H9 (cell line): ENCODE results near the gene MIEF1. TPM values are rescaled to one million over a fixed set of nuclear protein-coding genes. Genes with fewer than 3 reads are reported as not detected.

Experiments
- DNase-seq: peaks from one replicate; pipeline ENCODE4 v3.0.0-alpha.2; 2017
- H2AFZ ChIP-seq: one replicate; pipeline ENCODE4 v1.6.1; 2013; ENCODE audit warnings: mild to moderate bottlenecking, low read length, control low read depth, moderate library complexity
- H2AK5ac ChIP-seq: 2 replicates; pipeline ENCODE4 v1.6.1; 2013; ENCODE audit warnings: low read length, control low read depth, mixed read lengths; ENCODE audit not compliant: insufficient read length
- H2BK120ac ChIP-seq: one replicate; pipeline ENCODE4 v1.6.1; 2013; ENCODE audit warnings: low read depth, mild to moderate bottlenecking, low read length, control low read depth, inconsistent platforms; ENCODE audit not compliant: poor library complexity, severe bottlenecking
- H2BK12ac ChIP-seq: 2 replicates; pipeline ENCODE4 v1.6.1; 2013; ENCODE audit warnings: low read length, control low read depth, mixed read lengths, low read depth; ENCODE audit not compliant: insufficient read length
- H2BK15ac ChIP-seq: 2 replicates; pipeline ENCODE4 v1.6.1; 2013; ENCODE audit warnings: low read depth, low read length, control low read depth
- H2BK20ac ChIP-seq: one replicate; pipeline ENCODE4 v1.6.1; 2013; ENCODE audit warnings: low read depth, mild to moderate bottlenecking, low read length, control low read depth, inconsistent platforms; ENCODE audit not compliant: poor library complexity, severe bottlenecking
- H2BK5ac ChIP-seq: 2 replicates; pipeline ENCODE4 v1.6.1; 2013; ENCODE audit warnings: low read length, control low read depth, mixed read lengths; ENCODE audit not compliant: insufficient read length
- H3K14ac ChIP-seq: 2 replicates; pipeline ENCODE4 v1.6.1; 2013; ENCODE audit warnings: low read length, control low read depth; ENCODE audit not compliant: insufficient read depth
- H3K18ac ChIP-seq: 2 replicates; pipeline ENCODE4 v1.6.1; 2013; ENCODE audit warnings: low read depth, mild to moderate bottlenecking, mixed read lengths, low read length, control low read depth; ENCODE audit not compliant: insufficient read length
- H3K23ac ChIP-seq: 2 replicates; pipeline ENCODE4 v1.6.1; 2013; ENCODE audit warnings: low read length, control low read depth, mixed read lengths, low read depth; ENCODE audit not compliant: insufficient read length
- H3K23me2 ChIP-seq: 2 replicates; pipeline ENCODE4 v1.6.1; 2013; ENCODE audit warnings: low read depth, mild to moderate bottlenecking, mixed read lengths, low read length, control low read depth; ENCODE audit not compliant: insufficient read length, poor library complexity, severe bottlenecking
- H3K27ac ChIP-seq: 2 replicates; pipeline ENCODE4 v1.5.1; 2013; ENCODE audit warnings: low read length, control low read depth, mixed read lengths, low read depth; ENCODE audit not compliant: insufficient read length
- H3K27me3 ChIP-seq: 2 replicates; pipeline ENCODE4 v1.6.1; 2013; ENCODE audit warnings: low read length, control low read depth, inconsistent platforms; ENCODE audit not compliant: insufficient read depth
- H3K4ac ChIP-seq: 2 replicates; pipeline ENCODE4 v1.6.1; 2013; ENCODE audit warnings: low read depth, mild to moderate bottlenecking, control low read depth, inconsistent platforms, low read length, moderate library complexity
- H3K4me1 ChIP-seq: 2 replicates; pipeline ENCODE4 v1.6.1; 2013; ENCODE audit warnings: low read length, control low read depth, inconsistent platforms; ENCODE audit not compliant: insufficient read depth
- H3K4me2 ChIP-seq: 2 replicates; pipeline ENCODE4 v1.6.1; 2013; ENCODE audit warnings: low read length, control low read depth, mixed read lengths; ENCODE audit not compliant: insufficient read length, insufficient read depth
- H3K56ac ChIP-seq: 2 replicates; pipeline ENCODE4 v1.6.1; 2013; ENCODE audit warnings: low read depth, mild to moderate bottlenecking, mixed read lengths, low read length, control low read depth; ENCODE audit not compliant: insufficient read length
- H3K79me1 ChIP-seq: 2 replicates; pipeline ENCODE4 v1.6.1; 2013; ENCODE audit warnings: low read depth, mild to moderate bottlenecking, moderate library complexity, low read length, control low read depth, inconsistent platforms; ENCODE audit not compliant: insufficient read depth, poor library complexity, severe bottlenecking
- H3K79me2 ChIP-seq: 2 replicates; pipeline ENCODE4 v1.6.1; 2013; ENCODE audit warnings: low read length, control low read depth, inconsistent platforms; ENCODE audit not compliant: insufficient read depth
- H3K9ac ChIP-seq: 2 replicates; pipeline ENCODE4 v1.6.1; 2013; ENCODE audit warnings: low read length, control low read depth, mixed read lengths; ENCODE audit not compliant: insufficient read length; ENCODE audit errors: extremely low read depth
- H3K9me3 ChIP-seq: one replicate; pipeline ENCODE4 v1.6.1; 2013; ENCODE audit warnings: low read depth, low read length, inconsistent platforms; ENCODE audit not compliant: control insufficient read depth
- H3T11ph ChIP-seq: one replicate; pipeline ENCODE4 v1.6.1; 2013; ENCODE audit warnings: mild to moderate bottlenecking, low read length, control low read depth, inconsistent platforms
- H4K20me1 ChIP-seq: one replicate; pipeline ENCODE4 v1.6.1; 2013; ENCODE audit not compliant: control insufficient read depth, insufficient read length, insufficient read depth
- H4K5ac ChIP-seq: 2 replicates; pipeline ENCODE4 v1.6.1; 2013; ENCODE audit warnings: low read depth, mild to moderate bottlenecking, mixed read lengths, low read length, control low read depth; ENCODE audit not compliant: insufficient read length
- H4K8ac ChIP-seq: replicated peaks from 2 replicates; pipeline ENCODE4 v1.6.1; 2013; ENCODE audit warnings: low read length, control low read depth, mixed read lengths, low read depth; ENCODE audit not compliant: insufficient read length
- H4K91ac ChIP-seq: 2 replicates; pipeline ENCODE4 v1.6.1; 2013; ENCODE audit warnings: low read depth, mild to moderate bottlenecking, moderate library complexity, mixed read lengths, low read length, control low read depth; ENCODE audit not compliant: insufficient read length
- H3K27ac Mint-ChIP-seq, 3 experiments: 2 replicates in 2 of 3; 3 replicates in 1 of 3; pipeline ENCODE4 v1.8.0; 2020 to 2021; ENCODE audit warnings: mixed read lengths in 3 of 3, mild to moderate bottlenecking in 1 of 3, moderate library complexity in 1 of 3
- H3K27me3 Mint-ChIP-seq: 2 replicates; pipeline ENCODE4 v1.8.0; 2021; ENCODE audit warnings: low read depth, mild to moderate bottlenecking, moderate library complexity, mixed read lengths
- H3K36me3 Mint-ChIP-seq, 3 experiments: 2 replicates in 2 of 3; 3 replicates in 1 of 3; pipeline ENCODE4 v1.8.0; 2020 to 2021; ENCODE audit warnings: low read depth in 3 of 3, mixed read lengths in 3 of 3; ENCODE audit not compliant: insufficient read depth in 1 of 3
- H3K4me1 Mint-ChIP-seq, 2 experiments: 2 replicates each; pipeline ENCODE4 v1.8.0; 2020; ENCODE audit warnings: mixed read lengths in 2 of 2
- H3K4me3 Mint-ChIP-seq, 2 experiments: 2 replicates in 1 of 2; 3 replicates in 1 of 2; pipeline ENCODE4 v1.8.0; 2020 to 2021; ENCODE audit warnings: mild to moderate bottlenecking in 2 of 2, mixed read lengths in 2 of 2, moderate library complexity in 1 of 2
- H3K9me3 Mint-ChIP-seq, 2 experiments: 2 replicates in 1 of 2; 3 replicates in 1 of 2; pipeline ENCODE4 v1.8.0; 2020; ENCODE audit warnings: mild to moderate bottlenecking in 2 of 2, mixed read lengths in 2 of 2, moderate library complexity in 1 of 2
- WGBS: extraction: QIAGEN DNeasy Blood & Tissue Kit; methylation state at CpG from one replicate; pipeline ENCODE4 v1.1.7; 2013; ENCODE audit warnings: missing lambda C conversion rate, low lambda C conversion rate, mixed read lengths; ENCODE audit not compliant: insufficient read length; ENCODE audit errors: extremely low coverage; 5-methylcytosine and 5-hydroxymethylcytosine counted together
- total RNA-seq: library from RNA; stranded (reverse); gene quantifications from 2 replicates; pipeline ENCODE4 v1.2.1, GENCODE V29; 2021
- TF ChIP-seq, protein P1 (sequence below): fragments of 200-600 bp; sonication (generic); conservative IDR thresholded peaks from 3 replicates; pipeline ENCODE4 v1.8.0; 2021; ENCODE audit warnings: antibody characterized with exemption, mild to moderate bottlenecking

MIEF1 gene
- total RNA-seq, 1 experiment from 2014 or later: 32.6 TPM

DNA sequence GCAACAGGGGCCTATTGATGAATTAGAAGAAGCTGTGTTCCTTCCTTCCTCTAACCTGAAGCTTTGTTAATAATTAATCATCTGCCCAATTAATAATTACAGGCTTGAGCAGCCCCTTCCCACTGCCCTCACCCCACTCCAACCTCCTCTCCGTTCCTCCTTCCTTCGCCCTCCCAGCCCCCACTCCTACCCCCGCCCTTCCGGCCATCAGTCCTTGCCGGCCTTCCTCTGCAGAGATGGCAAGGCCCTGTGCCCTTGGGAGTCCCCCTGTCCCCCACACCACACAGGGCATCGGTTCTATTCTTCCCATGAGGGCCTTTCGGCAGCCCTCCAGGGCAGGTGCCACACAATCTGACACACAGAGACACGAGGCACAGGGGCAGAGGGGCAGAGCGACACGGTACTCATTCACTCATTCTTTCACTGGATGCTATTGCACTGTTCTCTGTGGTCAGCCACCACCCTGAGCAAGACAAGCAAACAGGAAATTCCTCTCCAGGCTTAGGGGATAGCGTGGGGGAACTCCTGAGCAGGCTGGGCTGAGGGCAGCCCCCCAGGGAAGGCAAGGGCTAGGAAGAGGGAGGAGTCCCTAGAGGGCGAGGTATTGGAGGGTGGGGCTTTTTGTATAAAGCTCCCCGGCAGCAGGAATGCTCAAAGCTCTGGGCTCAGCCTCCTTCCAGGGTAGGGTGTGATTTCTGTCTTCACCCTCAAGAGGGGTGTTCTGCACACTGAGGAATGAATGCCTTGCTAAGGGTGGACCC lies 30.5 kb upstream of the MIEF1 start:
- Histone ChIP-seq H4K5ac (no peak overlapping the region), H4K20me1 (peaks cover 2% of the 10 kb centered on the region), H2BK20ac (no peak overlapping the region), H2BK12ac (no peak overlapping the region), H3K79me1 (no peaks in the 10 kb centered on the region), H3K18ac (no peak overlapping the region), H2AK5ac (no peak overlapping the region), H3K56ac (no peak overlapping the region), H2BK5ac (no peak overlapping the region), H2BK120ac (no peak overlapping the region), H3K23ac (no peak overlapping the region), H2AFZ (no peak overlapping the region), H3K4me2 (no peak overlapping the region), H3K27me3 (no peaks in the 10 kb centered on the region), H3K14ac (no peak overlapping the region; the same call in 1 of the 2 replicates), H3K4ac (no peak overlapping the region), H3K27ac (no peak overlapping the region), H3K4me1 (peaks cover 3% of the 10 kb centered on the region; the same call in 1 of the 2 replicates), H4K8ac (no peak overlapping the region), H3T11ph (no peak overlapping the region), H3K79me2 (no peaks in the 10 kb centered on the region), H3K9ac (no peak overlapping the region), H3K9me3 (no peaks in the 10 kb centered on the region), H4K91ac (no peak overlapping the region), H2BK15ac (no peak overlapping the region), H3K23me2 (no peaks in the 10 kb centered on the region)
- no CpG with 5 or more reads among the region's 13 CpGs for WGBS
- TF ChIP-seq, protein P1, sequence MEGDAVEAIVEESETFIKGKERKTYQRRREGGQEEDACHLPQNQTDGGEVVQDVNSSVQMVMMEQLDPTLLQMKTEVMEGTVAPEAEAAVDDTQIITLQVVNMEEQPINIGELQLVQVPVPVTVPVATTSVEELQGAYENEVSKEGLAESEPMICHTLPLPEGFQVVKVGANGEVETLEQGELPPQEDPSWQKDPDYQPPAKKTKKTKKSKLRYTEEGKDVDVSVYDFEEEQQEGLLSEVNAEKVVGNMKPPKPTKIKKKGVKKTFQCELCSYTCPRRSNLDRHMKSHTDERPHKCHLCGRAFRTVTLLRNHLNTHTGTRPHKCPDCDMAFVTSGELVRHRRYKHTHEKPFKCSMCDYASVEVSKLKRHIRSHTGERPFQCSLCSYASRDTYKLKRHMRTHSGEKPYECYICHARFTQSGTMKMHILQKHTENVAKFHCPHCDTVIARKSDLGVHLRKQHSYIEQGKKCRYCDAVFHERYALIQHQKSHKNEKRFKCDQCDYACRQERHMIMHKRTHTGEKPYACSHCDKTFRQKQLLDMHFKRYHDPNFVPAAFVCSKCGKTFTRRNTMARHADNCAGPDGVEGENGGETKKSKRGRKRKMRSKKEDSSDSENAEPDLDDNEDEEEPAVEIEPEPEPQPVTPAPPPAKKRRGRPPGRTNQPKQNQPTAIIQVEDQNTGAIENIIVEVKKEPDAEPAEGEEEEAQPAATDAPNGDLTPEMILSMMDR: no peak
- H3K4me3 Mint-ChIP-seq: peak overlapping the region in 1 of 2 experiments; percentile 62; a peak in 2 of 5 replicates
- H3K27ac Mint-ChIP-seq: peak overlapping the region in 2 of 3 experiments; percentile 23 to 83; a peak in 2 of 7 replicates
- H3K27me3 Mint-ChIP-seq: peaks cover 11% of the 10 kb centered on the region
- no peaks in the 10 kb centered on the region for H3K36me3 Mint-ChIP-seq
- no peak for DNase-seq
- H3K4me1 Mint-ChIP-seq: peaks cover 49 to 69% of the 10 kb centered on the region in 2 experiments
- no peaks in the 10 kb centered on the region for H3K9me3 Mint-ChIP-seq
